GM06990 (cell line): ENCODE data around the gene CTNNA2.

Experiments used
- DNase-seq: peaks from one replicate; pipeline ENCODE4 v3.0.0-alpha.2; 2011; ENCODE audit not compliant: insufficient read length; ENCODE audit errors: extremely low read depth
- H3K27me3 ChIP-seq: replicated peaks from 2 replicates; pipeline ENCODE4 v1.6.0; 2011; ENCODE audit warnings: low read length; ENCODE audit not compliant: control insufficient read depth, insufficient read depth
- H3K36me3 ChIP-seq: 2 replicates; pipeline ENCODE4 v1.5.1; 2011; ENCODE audit warnings: low read length; ENCODE audit not compliant: control insufficient read depth, insufficient read depth
- H3K4me3 ChIP-seq: replicated peaks from 2 replicates; pipeline ENCODE4 v1.5.1; 2011; ENCODE audit warnings: low read depth, mild to moderate bottlenecking, control low read depth, low read length
- CTCF ChIP-seq: IDR thresholded peaks from 2 replicates; pipeline ENCODE4 v1.5.1; 2011; ENCODE audit warnings: low read length, control low read depth, mild to moderate bottlenecking, inconsistent platforms; ENCODE audit not compliant: insufficient read depth, poor library complexity, severe bottlenecking

The CTNNA2 gene

GRCh38 chr2:80469428-80469827 is 956.6 kb downstream of the CTNNA2 start:
- Histone ChIP-seq H3K4me3 (no peak overlapping the region), H3K27me3 (no peaks in the 10 kb centered on the region), H3K36me3 (no peaks in the 10 kb centered on the region)
- TF ChIP-seq CTCF: no peak
- no peak for DNase-seq

- no peak for DNase-seq
- TF ChIP-seq CTCF: no peak
- Histone ChIP-seq H3K36me3 (no peaks in the 10 kb centered on the region), H3K27me3 (no peaks in the 10 kb centered on the region), H3K4me3 (no peak overlapping the region)
Measured at GRCh38 chr2:80473069-80473468, 960.2 kb downstream of the CTNNA2 start.

- no peak for TF ChIP-seq CTCF
- H3K36me3 ChIP-seq: no peaks in the 10 kb centered on the region
- DNase-seq: no peak
- no peaks in the 10 kb centered on the region for H3K27me3 ChIP-seq
- no peak overlapping the region for H3K4me3 ChIP-seq
Measured at GRCh38 chr2:80473796-80474195, 960.9 kb downstream of the CTNNA2 start.

- Histone ChIP-seq H3K27me3 (no peaks in the 10 kb centered on the region), H3K36me3 (no peaks in the 10 kb centered on the region), H3K4me3 (no peak overlapping the region)
- TF ChIP-seq CTCF: no peak
- DNase-seq: no peak
Measured at GRCh38 chr2:80475970-80476369, 963.1 kb downstream of the CTNNA2 start.

- no peak for DNase-seq
- no peak overlapping the region for H3K4me3 ChIP-seq
- no peaks in the 10 kb centered on the region for H3K36me3 ChIP-seq
- H3K27me3 ChIP-seq: no peaks in the 10 kb centered on the region
- TF ChIP-seq CTCF: no peak
Measured at GRCh38 chr2:80476535-80477117, 963.8 kb downstream of the CTNNA2 start.

GRCh38 chr2:80482276-80482675 is 969.4 kb downstream of the CTNNA2 start:
- Histone ChIP-seq H3K27me3 (no peaks in the 10 kb centered on the region), H3K36me3 (no peaks in the 10 kb centered on the region), H3K4me3 (no peak overlapping the region)
- no peak for DNase-seq
- no peak for TF ChIP-seq CTCF
